Lower leg skin (tissue), 3 donors: ENCODE results near the gene LIMS4.
"Not testable (repeated sequence)": the region's sequence is repeated elsewhere in the genome, so short reads cannot be mapped to it uniquely, and the experiment has no call there.

Experiments
- POLR2A ChIP-seq, 2 donors: fragments of 450-650 bp; IDR thresholded peaks; one replicate each; pipeline ENCODE4 v1.6.1; 2016 to 2017; ENCODE audit warnings: antibody characterized with exemption in 2 of 2, mild to moderate bottlenecking in 1 of 2, moderate library complexity in 1 of 2
- TF ChIP-seq, protein P1 (sequence below), 3 donors: fragments of 450-650 bp; IDR thresholded peaks; one replicate each; pipeline ENCODE4 v1.5.1; 2016; ENCODE audit warnings: antibody characterized with exemption in 3 of 3, mild to moderate bottlenecking in 3 of 3, moderate library complexity in 2 of 3

DNA sequence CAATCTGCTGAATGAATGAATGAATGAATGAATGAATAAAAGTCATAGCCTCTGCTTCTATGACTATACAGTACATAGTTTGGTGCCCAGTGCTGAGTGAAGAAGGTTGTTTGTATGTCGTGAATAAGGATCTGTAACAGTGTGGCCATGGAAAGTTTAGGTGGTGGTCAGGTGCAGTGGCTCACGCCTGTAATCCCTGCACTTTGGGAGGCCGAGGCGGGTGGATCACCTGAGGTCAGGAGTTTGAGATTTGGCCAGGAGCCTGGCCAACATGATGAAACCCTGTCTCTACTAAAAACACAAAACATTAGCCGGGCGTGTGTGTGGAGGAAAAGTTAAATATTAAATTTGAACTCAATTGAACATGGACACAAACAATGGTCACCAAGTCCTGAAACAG, 4.3 kb upstream of the LIMS4 start:
- TF ChIP-seq, protein P1, sequence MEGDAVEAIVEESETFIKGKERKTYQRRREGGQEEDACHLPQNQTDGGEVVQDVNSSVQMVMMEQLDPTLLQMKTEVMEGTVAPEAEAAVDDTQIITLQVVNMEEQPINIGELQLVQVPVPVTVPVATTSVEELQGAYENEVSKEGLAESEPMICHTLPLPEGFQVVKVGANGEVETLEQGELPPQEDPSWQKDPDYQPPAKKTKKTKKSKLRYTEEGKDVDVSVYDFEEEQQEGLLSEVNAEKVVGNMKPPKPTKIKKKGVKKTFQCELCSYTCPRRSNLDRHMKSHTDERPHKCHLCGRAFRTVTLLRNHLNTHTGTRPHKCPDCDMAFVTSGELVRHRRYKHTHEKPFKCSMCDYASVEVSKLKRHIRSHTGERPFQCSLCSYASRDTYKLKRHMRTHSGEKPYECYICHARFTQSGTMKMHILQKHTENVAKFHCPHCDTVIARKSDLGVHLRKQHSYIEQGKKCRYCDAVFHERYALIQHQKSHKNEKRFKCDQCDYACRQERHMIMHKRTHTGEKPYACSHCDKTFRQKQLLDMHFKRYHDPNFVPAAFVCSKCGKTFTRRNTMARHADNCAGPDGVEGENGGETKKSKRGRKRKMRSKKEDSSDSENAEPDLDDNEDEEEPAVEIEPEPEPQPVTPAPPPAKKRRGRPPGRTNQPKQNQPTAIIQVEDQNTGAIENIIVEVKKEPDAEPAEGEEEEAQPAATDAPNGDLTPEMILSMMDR (IDR thresholded peaks at IDR 0.05): not testable (repeated sequence)
- not testable (repeated sequence) for TF ChIP-seq POLR2A (IDR thresholded peaks at IDR 0.05)
